Measurements from ENCODE around the gene BAIAP2L1. TPM values are rescaled to one million over a fixed set of nuclear protein-coding genes. Genes with fewer than 3 reads are reported as not detected.

Gene BAIAP2L1
- total and polyA plus RNA-seq, 9 of the 15 experiments (the other 6 are each of a cell fraction or from before 2014, with no cell fraction given): 4.2 to 29.8 (median 15.5) TPM

DNA sequence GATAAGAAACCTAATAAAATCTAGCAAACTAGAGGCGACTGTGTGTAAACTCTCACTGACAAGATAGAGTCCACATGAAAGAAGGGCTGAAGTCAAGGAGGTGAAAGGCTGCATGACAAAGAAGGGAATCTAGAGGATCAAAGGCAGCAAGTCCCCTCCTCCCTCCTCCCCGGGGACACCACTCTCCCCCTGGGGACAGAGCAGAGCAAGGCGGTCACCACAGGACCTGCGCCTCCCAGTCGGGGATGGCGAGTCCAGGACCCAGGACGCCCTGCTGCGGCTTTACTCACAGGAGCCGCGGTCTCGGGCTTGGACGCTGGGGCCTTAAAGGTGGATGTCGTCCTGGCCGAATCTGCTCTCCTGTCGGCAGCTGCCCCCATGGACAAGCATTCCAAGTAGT is 97.0 kb downstream of the BAIAP2L1 start (continued):
- TF ChIP-seq CHCHD3 (CRISPR knock-in tag; IDR thresholded peaks at IDR 0.05) (no peak), DDX20 (tag; IDR thresholded peaks at IDR 0.05; ENCODE audit: low read depth) (no peak), POU5F1 (IDR thresholded peaks at IDR 0.05; ENCODE audit: borderline replicate concordance, low read depth, low read length, partially characterized antibody) (no peak)
- TF ChIP-seq, protein P1, sequence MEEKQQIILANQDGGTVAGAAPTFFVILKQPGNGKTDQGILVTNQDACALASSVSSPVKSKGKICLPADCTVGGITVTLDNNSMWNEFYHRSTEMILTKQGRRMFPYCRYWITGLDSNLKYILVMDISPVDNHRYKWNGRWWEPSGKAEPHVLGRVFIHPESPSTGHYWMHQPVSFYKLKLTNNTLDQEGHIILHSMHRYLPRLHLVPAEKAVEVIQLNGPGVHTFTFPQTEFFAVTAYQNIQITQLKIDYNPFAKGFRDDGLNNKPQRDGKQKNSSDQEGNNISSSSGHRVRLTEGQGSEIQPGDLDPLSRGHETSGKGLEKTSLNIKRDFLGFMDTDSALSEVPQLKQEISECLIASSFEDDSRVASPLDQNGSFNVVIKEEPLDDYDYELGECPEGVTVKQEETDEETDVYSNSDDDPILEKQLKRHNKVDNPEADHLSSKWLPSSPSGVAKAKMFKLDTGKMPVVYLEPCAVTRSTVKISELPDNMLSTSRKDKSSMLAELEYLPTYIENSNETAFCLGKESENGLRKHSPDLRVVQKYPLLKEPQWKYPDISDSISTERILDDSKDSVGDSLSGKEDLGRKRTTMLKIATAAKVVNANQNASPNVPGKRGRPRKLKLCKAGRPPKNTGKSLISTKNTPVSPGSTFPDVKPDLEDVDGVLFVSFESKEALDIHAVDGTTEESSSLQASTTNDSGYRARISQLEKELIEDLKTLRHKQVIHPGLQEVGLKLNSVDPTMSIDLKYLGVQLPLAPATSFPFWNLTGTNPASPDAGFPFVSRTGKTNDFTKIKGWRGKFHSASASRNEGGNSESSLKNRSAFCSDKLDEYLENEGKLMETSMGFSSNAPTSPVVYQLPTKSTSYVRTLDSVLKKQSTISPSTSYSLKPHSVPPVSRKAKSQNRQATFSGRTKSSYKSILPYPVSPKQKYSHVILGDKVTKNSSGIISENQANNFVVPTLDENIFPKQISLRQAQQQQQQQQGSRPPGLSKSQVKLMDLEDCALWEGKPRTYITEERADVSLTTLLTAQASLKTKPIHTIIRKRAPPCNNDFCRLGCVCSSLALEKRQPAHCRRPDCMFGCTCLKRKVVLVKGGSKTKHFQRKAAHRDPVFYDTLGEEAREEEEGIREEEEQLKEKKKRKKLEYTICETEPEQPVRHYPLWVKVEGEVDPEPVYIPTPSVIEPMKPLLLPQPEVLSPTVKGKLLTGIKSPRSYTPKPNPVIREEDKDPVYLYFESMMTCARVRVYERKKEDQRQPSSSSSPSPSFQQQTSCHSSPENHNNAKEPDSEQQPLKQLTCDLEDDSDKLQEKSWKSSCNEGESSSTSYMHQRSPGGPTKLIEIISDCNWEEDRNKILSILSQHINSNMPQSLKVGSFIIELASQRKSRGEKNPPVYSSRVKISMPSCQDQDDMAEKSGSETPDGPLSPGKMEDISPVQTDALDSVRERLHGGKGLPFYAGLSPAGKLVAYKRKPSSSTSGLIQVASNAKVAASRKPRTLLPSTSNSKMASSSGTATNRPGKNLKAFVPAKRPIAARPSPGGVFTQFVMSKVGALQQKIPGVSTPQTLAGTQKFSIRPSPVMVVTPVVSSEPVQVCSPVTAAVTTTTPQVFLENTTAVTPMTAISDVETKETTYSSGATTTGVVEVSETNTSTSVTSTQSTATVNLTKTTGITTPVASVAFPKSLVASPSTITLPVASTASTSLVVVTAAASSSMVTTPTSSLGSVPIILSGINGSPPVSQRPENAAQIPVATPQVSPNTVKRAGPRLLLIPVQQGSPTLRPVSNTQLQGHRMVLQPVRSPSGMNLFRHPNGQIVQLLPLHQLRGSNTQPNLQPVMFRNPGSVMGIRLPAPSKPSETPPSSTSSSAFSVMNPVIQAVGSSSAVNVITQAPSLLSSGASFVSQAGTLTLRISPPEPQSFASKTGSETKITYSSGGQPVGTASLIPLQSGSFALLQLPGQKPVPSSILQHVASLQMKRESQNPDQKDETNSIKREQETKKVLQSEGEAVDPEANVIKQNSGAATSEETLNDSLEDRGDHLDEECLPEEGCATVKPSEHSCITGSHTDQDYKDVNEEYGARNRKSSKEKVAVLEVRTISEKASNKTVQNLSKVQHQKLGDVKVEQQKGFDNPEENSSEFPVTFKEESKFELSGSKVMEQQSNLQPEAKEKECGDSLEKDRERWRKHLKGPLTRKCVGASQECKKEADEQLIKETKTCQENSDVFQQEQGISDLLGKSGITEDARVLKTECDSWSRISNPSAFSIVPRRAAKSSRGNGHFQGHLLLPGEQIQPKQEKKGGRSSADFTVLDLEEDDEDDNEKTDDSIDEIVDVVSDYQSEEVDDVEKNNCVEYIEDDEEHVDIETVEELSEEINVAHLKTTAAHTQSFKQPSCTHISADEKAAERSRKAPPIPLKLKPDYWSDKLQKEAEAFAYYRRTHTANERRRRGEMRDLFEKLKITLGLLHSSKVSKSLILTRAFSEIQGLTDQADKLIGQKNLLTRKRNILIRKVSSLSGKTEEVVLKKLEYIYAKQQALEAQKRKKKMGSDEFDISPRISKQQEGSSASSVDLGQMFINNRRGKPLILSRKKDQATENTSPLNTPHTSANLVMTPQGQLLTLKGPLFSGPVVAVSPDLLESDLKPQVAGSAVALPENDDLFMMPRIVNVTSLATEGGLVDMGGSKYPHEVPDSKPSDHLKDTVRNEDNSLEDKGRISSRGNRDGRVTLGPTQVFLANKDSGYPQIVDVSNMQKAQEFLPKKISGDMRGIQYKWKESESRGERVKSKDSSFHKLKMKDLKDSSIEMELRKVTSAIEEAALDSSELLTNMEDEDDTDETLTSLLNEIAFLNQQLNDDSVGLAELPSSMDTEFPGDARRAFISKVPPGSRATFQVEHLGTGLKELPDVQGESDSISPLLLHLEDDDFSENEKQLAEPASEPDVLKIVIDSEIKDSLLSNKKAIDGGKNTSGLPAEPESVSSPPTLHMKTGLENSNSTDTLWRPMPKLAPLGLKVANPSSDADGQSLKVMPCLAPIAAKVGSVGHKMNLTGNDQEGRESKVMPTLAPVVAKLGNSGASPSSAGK (IDR thresholded peaks at IDR 0.05): no peak
